OCI-M1 (cell line): ENCODE data around the gene RAVER2.

Experiments used
- DNase-seq: peaks from one replicate; lab custom pipeline; 2025; lab: John Stamatoyannopoulos, UW

RAVER2 gene

DNA sequence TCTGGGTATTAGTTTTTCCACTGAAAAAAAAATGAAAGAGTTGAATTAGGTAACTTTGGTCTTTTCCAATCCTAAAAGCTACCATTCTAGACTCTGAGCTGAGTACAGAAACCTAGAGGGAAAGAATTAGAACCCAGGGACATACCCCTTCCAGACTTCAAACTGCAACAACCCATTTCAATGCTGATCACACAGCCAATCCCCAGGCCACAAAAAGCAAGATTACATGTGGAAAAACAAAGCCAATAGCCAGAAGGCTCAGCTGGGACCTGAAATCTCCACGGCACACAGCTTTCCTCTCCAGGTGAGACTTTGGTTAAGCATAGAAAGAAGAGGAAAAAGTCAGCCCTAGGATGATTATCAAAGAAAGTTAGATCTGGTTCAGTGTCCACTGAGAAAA lies 132.7 kb downstream of the RAVER2 start:
- no peak for DNase-seq

DNA sequence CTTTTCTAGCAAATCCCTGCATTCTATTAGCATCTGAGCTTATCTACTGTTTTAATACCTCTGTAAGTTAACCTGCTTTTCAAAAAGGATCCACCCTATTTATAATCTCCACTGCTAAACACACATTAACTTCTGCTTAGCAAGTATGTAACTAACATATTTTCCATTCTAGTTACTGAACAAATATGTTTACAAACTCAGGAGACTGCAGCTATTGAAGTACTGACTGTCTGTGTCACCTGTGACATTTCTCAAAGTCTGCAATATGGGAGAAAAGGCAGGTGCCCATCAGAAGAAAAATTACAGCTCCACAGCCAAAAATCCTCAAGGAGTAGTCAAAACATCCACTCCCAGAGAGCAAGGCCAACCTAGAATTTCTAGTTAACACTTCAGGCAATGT lies 133.2 kb downstream of the RAVER2 start:
- DNase-seq: no peak

DNA sequence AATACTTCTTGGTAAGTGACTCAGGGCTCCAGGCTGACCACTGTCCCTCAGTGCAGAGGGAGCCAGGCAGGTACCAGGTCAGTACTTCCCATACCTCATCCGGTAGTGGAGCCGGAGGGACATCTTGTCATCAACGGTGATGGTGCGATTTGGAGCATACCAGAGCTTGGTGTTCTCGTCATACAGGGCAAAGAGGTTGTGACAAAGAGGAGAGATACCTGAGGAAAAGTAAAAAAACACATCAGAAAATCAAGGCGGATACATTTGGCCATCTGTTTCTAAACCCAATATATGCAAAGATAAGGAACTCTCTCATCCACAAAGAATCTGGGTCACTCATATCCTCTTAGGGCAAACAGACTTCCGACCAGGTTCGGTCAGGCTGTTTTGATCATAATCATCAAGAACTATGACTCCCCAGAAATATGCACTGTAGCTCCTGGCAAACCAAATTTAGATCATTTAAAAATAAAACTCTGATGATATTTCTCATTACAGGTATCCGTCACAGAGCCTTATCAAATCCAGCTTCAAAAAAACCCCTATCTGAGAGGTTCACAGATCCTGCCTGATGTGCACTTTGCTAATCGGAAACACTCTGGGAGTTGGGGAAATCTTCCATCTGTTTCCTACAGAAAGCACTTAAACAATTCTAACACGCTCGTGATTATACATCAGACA lies 134.2 kb downstream of the RAVER2 start:
- no peak for DNase-seq

DNA sequence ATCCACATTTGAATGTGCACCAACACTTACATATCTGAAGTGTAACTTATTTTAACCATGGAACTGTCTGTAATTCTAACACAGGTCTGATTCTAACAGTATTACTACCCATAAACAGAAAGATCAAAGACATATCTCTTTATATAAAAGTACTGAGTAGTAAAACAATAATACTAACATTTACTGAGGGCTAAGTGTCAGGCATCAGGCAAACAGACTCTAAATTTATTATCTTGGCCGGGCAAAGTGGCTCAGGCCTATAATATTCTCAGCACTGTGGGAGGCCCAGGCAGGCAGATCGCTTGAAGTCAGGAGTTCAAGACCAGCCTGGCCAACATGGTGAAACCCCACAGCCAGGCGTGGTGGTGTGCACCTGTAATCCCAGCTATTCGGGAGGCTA lies 135.6 kb downstream of the RAVER2 start:
- no peak for DNase-seq

DNA sequence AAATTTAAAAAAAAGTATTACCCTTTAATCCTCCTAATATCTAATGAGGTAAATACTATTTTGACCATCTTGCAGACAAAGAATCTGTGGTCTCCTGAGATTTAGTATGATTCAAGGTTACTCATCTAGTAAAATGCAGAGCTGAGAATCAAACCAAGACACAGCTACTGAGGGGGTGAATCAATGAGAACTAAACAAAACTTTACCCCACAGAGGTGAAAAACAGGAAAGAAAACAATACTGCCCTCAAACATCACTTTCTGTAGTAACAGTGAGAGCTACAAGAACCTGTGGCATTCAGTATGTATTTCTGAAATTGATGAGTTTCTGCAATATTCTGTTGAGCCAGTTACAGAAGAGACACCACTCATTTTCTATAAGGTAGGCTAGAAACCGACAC lies 136.4 kb downstream of the RAVER2 start:
- DNase-seq: no peak
